ENCODE results near the gene ARMC3.

The ARMC3 gene

DNA sequence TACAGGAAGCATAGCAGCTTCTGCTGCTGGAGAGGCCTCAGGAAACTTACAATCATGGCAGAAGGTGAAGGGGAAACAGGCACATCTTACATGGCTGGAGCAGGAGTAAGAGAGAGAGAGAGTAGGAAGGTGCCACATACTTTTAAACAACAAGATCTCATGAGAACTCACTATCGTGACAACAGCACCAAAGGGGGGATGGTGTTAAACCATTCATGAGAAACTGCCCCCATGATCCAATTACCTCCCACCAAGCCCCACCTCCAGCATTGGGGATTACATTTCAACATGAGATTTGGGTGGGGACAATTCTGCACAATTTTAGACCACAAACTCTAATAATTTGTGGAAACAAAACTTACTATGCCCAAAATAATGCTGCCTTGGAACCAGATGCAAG lies 16.8 kb upstream of the ARMC3 start:
- no peak overlapping the region for H3K4me3 ChIP-seq (ENCODE audit: low read length)
- TF ChIP-seq, protein P1, sequence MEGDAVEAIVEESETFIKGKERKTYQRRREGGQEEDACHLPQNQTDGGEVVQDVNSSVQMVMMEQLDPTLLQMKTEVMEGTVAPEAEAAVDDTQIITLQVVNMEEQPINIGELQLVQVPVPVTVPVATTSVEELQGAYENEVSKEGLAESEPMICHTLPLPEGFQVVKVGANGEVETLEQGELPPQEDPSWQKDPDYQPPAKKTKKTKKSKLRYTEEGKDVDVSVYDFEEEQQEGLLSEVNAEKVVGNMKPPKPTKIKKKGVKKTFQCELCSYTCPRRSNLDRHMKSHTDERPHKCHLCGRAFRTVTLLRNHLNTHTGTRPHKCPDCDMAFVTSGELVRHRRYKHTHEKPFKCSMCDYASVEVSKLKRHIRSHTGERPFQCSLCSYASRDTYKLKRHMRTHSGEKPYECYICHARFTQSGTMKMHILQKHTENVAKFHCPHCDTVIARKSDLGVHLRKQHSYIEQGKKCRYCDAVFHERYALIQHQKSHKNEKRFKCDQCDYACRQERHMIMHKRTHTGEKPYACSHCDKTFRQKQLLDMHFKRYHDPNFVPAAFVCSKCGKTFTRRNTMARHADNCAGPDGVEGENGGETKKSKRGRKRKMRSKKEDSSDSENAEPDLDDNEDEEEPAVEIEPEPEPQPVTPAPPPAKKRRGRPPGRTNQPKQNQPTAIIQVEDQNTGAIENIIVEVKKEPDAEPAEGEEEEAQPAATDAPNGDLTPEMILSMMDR (conservative IDR thresholded peaks at IDR 0.05; ENCODE audit: low read length), result no peak

DNA sequence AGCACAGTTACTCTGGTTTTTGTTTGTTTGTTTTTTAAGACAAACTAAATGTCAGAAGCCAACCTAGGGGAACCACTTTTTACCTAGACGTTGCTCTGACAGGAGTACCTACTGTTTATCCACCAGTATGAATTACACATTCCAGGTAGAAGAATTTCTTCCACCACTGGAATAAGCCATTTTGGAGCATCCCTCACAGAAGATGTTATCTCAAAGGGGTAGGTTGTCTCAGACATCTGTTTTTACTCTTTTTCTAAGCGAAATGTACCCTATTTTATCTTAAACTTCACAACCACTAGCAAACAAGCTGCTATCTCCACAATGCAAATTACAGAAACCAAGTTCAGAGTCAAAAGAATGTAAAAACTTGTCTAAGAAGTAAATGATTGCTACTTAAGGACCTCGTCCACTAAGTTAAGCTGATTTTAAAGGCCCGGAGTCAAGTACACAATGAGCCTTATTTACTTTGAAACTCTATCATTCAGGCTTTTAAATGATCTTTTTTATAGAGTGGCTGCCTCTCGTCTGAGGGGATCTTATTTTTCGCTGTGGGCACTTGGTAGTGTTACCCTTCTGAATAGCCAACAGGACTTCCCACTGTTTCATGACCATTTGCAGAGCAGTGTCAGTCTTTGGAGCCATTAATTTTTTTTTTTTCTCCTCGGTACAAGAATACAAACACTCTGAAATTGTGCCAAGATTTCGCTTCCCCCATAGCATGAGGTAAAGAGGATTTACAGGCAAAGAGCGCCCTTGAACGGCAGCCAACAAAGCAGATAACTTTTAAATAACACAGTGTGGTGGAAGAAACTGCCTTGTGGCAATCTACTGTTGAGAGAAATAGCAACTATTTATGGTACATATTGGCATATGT lies 15.7 kb upstream of the ARMC3 start:
- TF ChIP-seq, protein P1 (conservative IDR thresholded peaks at IDR 0.05; ENCODE audit: low read length), result no peak
- no peak for DNase-seq (ENCODE audit: low read depth)
- H3K4me3 ChIP-seq (ENCODE audit: low read length), result no peak overlapping the region

More for the DNA sequence above, 16.8 kb upstream of the ARMC3 start:
- DNase-seq (ENCODE audit: low read depth), result no peak

DNA sequence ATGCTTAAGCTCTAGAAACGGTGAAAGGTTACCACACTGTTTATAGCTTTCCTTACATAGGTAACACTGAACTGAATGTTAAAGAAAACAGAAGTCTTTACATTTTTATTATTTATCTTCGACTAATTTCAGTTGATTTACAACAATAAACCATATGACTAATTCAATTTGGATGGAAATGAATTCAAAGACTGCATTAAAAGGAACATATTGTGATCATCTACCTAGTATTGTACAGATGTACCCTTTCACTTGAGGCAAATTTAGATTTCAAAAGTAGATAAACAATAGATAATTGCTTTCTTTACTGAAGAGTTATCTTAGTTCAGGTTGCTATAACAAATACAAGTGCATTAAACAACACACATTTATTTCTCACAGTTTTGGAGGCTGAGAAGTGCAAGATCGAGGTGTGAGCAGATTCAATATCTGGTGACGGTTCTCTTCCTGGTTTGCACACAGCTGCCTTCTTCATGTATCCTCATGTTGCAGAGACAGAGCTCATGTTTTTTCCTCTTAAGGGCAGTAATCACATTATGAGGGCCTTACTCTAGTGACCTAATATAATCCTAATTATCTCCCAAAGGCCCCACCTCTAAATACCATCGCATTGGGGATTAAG lies 15.0 kb upstream of the ARMC3 start:
- H3K4me3 ChIP-seq (ENCODE audit: low read length), result no peak overlapping the region
- no peak for DNase-seq (ENCODE audit: low read depth)
- TF ChIP-seq, protein P1 (conservative IDR thresholded peaks at IDR 0.05; ENCODE audit: low read length), result no peak

DNA sequence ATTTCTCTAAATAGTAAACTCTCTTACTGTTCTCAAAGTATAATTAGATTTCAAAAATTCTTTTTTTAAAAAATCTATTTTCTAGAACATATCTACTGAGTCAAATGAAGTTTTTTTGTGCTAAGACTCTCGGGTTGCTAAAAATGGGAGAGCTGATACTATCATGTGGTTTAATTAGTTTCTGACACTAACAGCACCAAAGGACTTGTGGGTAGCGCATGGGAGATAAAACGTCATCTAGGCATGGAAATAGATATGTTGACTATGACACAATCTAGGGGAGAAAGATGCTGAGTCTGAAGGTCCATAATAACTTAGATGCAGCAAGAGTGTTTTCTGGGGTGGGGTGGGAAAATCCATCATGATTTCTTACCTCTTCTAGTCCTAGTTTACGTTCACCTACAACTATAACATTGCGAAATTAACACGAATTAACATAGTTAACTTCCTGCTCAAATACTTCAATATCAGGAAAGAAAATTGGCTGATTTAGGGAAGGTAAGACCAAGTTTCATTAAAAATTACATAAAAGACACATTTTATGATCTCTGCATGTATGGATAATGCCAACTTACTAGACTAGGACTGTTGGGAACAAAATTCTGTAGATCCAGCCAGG lies 14.3 kb upstream of the ARMC3 start:
- TF ChIP-seq, protein P1 (conservative IDR thresholded peaks at IDR 0.05; ENCODE audit: low read length), result no peak
- no peak for DNase-seq (ENCODE audit: low read depth)
- H3K4me3 ChIP-seq (ENCODE audit: low read length), result no peak overlapping the region

DNA sequence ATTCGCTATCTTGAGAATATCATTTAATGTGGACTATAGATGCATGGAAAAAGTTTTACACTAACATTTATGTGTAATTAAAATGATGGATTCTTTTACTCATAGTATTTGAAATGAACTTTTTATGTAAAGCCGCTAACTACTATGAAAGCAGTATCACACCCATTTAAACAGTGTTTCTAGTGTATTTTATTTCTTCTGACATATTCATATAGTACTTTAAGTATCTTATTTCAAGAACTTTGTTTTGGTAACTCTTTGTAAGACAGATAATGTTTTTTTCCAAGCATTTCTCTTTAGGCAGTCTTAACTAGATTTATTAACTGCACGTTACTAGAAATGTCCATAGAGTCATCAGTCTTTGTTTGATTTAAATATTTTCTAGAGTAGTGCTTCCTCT lies 12.5 kb upstream of the ARMC3 start:
- no peak overlapping the region for H3K4me3 ChIP-seq (ENCODE audit: low read length)
- no peak for DNase-seq (ENCODE audit: low read depth)
- TF ChIP-seq, protein P1 (conservative IDR thresholded peaks at IDR 0.05; ENCODE audit: low read length), result no peak

DNA sequence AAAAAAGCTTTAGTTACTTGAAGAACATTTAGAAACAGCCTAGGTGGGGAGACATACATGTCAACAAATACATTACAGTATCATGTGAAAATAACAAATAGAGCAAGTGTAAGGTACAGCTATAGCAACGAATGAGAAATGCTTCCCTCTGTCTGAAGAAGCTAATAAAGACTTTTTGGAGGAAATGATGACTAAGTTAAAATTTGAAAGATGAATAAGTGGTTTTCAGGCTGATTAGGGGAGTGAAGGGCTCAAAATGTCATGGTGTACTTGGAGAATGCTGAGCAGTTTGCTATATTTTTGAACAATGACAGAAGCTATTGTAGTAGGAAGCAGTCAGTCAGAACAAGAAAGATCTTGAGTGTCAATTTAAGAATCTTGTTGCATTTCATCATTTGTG lies 2.8 kb upstream of the ARMC3 start:
- no peak overlapping the region for H3K4me3 ChIP-seq (ENCODE audit: low read length)
- DNase-seq (ENCODE audit: low read depth), result no peak
- TF ChIP-seq, protein P1 (conservative IDR thresholded peaks at IDR 0.05; ENCODE audit: low read length), result no peak

All from AG10803 (cell line).